Hematopoietic multipotent progenitor cell treated with erythropoietin and hydrocortisone succinate and interleukin-3 and kit ligand, for 8 days (in vitro differentiated cells): ENCODE measurements around the gene FGFRL1.
"Not testable (repeated sequence)": the region's sequence is repeated elsewhere in the genome, so short reads cannot be mapped to it uniquely, and the experiment has no call there.

Experiments
- DNase-seq: peaks from one replicate; pipeline ENCODE4 v3.0.0-alpha.2; 2015

The FGFRL1 gene

DNA sequence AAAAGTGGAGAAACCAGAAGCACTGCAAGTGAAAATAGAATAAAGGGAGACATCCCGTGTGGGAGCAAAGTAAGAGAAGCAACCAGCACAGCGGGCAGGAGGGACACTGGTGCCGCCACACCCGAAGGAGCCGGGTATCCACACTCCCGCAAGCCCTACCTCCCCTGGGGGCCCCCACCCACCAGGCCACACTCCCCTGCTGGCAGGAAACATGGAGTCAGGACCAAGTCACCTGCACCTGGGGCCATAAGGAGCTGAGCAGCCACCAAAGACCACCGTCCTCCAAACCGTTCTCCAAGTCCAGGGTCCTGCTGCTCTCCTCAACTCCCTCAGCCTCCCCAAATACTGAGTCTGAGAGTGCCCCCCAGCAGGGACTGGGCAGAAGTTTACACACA is 30.5 kb downstream of the FGFRL1 start:
- no peak for DNase-seq

DNA sequence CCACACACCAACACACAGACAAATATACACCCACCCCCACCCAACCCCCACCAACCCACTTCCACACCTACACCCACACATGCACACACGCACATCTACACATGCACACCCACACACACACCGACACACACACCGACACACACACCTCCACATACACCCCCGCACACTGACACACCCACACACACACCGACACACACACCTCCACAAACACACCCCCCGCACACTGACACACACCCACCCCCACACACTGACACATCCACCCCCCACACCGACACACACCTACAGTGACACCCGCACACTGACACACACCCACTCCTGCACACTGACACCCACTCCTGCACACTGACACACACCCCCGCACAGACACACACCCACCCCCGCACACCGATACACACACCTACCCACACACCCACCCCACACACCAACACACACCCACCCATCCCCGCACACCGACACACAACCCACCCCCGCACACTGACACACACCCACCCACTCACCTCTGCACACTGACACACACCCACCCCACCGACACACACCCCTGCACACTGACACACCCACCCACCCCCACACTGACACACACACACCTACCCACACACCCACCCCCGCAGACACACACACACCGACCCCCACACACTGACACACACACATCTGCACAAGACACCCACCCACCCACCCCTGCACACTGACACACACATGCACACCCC is 31.1 kb downstream of the FGFRL1 start:
- DNase-seq: no peak

DNA sequence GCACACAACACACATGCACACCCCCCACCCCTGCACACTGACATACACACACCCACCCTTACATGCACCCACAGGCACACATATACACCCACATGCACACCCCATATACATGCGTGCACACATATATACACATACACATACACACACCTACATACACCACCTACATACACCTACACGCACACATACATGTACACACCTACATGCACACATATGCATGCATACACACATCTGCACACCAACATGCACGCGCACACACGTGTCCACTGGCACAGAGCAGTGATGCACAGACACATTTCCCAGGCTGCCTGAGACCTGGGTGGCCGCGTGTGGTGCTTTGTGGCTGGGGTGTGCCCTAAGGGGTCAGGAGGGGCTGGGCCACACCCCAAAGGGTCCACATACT is 31.7 kb downstream of the FGFRL1 start:
- DNase-seq: no peak

DNA sequence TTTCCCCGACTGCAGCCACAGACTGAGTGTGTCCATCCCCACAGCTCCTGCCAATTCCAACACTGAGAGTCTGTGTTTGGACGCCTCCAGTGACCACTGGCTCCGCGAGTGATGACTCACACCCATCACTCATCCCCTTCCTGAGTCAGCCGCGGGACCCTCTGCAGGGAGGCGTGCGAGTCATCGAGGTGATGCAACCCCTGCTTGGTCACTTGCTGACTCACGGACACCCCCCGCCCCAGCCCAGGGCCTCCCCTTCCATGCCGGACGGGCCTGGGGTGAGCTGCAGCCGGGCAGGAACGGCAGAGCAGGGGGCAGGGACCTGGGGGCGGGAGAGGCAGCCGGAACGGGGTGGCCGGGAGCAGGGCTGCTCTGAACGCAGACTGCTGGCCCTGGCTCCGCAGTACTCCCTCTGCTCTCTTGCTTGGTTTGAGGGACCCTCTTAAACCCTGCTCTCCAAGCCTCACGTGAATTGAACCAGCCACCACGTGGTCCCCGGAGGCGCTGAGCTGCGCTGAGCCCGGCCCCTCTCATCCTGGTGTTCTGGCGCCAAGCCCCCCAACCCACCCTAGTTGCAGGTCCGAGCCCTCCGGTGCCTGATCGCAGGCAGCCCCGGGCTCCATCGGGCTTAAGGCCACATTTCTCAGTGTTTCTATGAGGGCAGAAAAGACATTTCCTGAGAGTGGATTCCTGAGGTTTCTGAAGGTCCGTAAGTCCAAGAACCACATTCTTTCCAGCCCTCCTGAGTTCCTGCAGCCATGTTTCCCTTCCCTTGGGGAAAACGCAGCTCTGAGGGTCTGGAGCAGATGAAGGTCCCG is 32.4 kb downstream of the FGFRL1 start:
- no peak for DNase-seq

DNA sequence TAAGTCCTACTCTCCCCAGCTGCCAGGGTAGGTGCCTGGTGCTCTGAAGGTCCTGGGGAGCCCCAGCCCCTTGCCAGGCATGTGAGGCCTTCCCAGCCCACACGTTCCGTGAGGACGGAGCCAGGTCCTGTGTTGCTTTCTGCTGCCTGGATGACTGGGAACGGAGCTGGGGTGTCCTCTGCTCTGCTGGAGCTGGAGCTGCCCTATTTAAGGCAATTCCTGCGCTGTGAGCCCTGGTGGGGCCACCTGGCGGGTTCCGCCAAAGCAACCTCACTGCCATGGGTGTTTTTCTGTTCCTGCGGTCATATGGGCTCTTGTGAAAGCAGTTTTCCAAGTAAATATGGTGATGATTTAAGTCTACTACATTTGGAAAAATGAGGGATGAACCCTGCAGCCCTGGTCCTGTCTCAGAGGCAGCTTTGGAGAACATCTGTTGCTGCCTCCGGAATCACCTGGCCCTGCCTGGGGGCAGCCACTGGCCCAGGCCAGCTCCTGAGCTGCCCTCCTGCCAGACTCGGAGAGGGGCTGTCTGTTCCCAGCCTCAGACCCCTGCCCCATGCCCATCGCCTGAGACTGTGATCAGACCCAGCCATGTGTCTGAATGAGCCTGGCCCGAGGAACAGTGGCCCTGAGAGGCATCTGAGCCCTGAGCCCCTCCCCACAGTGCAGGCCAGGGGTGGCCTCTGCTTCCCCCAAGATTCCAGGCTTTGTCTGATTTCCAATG is 33.2 kb downstream of the FGFRL1 start:
- no peak for DNase-seq

DNA sequence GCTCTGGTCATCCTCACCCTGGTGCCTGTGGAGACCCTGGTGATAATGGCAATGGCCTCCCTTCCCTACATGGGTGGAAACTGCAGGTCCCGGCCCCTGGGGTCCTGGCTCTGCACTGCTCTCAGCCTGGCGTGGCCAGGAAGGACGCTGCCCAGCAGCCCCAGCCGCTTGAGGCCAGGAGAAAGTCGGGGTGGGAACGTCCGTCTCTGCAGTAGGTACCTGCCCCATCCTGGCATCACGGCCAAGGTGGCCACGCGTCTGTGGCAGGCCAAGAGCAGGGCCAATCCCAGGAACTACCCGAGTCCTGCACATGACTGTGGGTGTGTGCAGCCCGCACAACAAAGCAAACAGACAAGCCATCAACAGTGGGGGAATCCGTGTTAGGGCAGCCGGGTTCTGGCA is 33.8 kb downstream of the FGFRL1 start:
- DNase-seq: no peak

DNA sequence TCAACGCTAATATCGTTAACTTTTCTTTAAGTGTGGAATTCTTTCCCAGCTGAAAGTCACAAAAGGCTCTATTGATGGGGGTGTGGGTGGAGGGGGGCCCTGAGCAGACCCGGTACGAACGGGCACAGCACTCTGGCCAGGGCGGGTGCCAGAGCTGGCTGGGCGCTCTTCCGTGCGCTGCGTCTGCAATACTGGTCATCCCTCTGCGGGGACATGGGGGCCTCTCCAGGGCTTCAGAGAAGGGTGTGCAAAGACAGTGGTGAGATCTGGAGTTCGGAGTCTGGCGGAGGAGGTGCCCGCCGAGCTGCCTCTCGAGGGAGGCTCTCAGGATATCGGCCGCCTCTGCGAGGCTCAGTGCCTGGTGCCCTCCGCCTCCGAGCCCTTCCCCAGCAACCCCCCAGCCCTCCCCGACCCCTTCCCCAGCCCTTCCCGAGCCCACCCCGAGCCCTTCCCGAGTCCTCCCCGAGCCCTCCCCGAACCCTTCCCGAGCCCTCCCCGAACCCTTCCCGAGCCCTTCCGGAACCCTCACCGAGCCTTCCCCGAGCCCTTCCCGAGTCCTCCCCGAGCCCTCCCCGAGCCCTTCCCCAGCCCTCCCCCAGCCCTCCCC is 34.3 kb downstream of the FGFRL1 start:
- no peak for DNase-seq

DNA sequence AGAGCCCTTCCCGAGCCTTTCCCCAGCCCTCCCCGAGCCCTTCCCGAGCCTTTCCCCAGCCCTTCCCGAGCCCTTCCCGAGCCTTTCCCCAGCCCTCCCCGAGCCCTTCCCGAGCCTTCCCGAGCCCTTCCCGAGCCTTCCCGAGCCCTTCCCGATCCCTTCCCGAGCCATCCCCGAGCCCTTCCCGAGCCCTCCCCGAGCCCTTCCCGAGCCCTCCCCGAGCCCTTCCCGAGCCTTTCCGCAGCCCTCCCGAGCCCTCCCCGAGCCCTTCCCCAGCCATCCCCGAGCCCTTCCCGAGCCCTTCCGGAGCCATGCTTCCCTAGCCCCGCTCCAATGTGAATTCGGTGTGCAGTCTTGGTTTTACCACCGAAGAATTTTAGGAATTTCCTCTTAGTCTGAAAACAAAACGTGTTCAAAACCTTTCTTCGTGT is 35.2 kb downstream of the FGFRL1 start:
- not testable (repeated sequence) for DNase-seq

DNA sequence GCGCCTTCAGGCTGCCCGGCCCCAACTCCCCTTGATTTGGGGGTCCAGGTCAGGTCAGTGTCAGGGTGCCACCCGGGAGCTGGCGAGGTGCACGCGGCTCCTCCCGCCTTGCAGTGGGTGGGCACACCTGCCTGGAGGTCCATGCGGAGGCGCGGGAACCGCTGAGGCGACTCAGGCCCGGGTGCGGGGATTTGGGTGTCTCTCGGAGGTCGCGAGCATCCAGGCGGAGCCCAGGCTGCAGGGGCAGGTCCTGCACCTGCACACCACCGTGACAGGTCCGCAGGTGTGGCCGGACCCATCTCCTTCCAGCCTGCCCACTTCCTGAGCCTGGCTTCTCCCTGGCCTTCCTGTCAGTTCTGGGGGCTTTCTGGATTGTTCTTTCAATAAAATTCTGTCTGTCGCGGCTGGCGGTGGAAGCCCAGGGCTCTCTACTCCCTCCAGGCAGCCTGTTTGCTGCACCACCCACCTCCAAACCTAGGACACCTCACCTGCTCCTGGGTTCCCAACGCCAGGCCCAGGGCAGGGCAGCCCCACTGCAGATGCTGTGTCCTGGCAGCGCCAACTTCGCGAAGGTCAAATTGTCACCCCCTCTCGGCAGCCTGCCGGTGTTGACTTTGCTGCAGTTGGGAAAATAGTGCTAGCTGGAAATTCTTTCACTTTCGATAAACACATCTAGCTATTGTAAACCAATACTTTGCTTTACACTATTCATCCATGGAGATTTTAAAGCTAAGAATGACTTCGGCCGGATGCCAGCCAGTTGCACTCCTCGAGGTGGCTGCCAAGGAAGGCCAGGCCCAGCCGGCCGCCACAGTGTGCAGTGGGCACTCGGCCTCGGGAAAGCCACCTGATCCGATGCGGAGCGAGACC is 35.9 kb downstream of the FGFRL1 start:
- DNase-seq: no peak

DNA sequence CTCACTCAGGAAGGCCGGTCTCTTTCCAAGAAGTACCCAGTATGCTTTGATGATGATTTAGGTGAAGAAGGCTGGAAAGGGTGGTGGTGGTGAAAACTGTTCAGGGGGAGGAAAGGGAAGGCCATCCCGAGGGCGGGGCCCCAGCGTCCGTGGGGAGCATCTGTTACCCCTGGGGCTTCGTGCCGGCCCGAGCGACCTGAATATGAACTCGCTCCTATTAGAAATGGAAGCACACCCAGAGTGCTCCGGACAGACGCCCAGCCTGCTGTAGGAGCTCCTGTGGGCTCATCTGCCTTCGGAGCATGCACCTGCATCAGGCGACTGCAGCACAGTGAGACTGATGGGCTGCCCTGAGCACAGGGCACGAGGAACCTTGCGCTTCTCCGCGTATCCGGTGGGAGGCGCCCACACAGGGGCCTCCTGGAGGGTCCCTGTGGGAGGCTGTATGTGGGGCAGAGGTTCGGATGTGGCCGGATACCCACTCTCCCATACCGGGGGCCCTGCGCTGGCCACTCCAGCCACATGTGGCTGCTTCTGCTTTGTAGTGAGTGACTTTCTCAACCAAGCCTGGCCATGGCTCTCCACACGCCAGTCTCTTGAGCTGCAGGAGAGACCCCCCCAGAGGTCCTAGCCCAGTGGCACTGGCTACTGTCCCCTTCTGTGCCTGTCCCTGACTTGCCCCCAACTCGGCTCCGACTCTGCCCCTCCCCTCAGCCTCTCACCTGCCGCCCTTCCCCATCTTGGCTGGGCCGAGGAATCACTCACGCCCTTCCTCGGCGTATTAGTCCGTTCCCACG is 36.7 kb downstream of the FGFRL1 start:
- DNase-seq: no peak

DNA sequence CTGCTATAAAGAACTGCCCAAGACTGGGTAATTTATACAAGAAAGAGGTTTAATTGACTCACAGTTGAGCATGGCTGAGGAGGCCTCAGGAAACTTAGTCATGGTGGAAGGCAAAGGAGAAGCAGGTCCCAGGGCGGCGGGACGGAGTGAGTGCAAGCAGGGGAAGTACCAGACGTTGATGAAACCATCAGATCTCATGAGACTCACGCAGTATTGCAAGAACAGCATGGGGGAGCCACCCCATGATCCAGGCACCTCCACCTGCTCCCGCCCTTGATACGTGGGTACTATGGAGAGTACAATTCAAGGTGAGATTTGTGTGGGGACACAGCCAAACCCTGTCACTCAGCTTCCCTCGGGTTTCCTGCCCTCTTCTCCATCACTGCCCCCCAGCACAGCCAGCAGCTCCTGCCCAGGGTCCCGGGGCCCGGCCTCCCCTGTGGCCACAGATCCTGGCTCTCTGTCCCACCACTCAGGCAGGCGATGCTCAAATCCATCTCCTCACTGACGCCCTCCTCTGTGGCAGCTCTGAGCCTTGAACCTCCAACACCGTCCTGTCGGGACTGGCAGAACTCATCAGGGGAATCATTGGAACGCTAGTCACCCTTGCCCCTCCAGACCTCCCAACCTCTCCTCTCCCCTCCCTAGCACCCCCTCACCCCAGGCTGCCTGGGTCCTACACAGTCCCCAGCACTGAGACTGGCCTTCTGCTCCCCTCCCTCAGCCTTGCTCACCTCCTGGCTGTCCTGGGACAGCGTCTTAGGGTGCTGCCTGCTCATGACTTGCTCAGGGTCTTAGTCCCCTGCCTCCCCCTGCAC is 37.6 kb downstream of the FGFRL1 start:
- DNase-seq: no peak

DNA sequence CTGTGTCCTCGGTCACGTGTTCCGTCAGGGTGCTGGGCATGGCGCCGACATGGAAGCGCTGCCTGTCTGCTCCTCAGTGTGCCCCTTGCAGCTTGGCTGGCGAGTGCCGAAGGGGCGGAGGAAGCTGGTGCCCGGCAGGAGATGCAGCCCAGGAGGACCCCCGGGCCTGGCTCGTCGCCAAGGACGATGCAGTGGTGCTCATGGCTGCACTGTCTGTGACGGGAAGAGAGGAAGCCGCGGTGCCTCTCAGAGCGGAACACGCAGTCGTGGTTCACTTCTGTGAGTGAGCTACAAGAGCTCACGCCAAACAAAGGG is 38.1 kb downstream of the FGFRL1 start:
- DNase-seq: no peak

DNA sequence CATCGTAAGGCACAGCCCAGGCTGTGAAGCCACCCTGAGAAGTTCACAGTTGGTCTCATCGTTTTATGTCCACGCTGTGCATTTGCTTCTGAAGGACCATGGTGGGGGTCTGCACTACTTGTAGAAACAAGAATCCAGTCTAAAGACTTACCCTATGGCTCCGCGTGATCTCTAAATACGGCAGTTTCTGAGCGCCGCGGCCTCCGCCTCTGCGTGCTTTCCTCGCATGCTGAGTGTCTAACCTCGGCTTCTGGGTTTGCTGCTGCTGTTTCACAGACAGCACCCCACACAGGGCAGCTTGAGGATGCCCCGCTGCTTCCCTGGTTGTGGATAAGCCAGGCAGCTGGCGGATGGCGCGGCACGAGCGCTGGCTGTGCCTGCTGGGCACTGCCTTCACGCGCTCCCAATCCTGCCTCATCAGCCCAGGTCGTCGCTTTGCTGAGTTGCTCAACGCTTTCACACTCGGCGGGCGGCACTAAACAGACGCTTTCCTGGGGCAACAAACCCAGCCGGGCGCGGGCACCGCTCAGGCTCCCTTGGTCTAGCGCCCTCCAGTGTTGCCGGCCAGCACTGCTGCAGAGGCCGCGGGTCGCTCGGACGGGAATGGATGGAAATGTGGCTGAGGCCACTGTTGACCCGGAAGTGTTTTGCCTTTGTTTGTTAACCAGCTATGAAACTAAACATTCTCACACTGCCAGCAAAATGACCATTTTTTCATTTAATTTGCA is 39.2 kb downstream of the FGFRL1 start:
- no peak for DNase-seq

DNA sequence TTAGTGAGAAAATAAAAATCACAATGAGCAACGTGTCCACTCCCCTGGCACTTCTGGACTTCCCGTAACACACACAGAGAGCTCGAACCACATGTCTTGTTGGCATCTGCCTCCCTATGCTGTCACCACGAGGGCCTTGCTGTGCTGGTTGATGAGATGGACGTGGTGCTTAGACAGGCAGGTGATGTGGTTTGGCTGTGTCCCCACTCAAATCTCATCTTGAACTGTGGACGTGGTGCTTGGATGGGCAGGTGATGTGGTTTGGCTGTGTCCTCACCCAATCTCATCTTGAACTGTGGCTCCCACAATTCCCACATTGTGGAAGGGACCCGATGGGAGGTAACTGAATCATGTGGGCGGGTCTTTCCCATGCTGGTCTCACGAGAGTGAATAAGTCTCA is 40.0 kb downstream of the FGFRL1 start:
- no peak for DNase-seq

DNA sequence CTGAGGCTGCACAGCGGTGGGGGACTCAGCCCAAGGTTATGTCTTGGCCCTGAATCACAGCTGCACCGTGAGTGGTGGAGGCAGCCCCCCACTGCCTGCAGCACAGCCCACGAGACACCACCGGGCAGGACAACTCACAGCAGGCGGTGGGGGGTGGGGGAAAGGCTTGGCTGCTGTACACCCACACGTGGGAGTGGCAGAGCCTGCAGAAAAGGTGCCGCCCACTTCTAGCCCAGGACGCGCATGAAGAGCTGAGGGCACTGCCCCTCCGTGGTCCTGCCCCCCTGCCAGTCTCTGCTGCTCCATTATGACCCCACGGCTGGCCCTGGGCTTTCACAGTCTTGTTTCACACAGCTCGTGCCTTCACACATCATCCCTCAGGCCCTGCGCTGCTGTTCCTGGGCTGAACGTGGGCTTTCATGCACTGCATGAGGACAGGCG is 40.8 kb downstream of the FGFRL1 start:
- DNase-seq: no peak

DNA sequence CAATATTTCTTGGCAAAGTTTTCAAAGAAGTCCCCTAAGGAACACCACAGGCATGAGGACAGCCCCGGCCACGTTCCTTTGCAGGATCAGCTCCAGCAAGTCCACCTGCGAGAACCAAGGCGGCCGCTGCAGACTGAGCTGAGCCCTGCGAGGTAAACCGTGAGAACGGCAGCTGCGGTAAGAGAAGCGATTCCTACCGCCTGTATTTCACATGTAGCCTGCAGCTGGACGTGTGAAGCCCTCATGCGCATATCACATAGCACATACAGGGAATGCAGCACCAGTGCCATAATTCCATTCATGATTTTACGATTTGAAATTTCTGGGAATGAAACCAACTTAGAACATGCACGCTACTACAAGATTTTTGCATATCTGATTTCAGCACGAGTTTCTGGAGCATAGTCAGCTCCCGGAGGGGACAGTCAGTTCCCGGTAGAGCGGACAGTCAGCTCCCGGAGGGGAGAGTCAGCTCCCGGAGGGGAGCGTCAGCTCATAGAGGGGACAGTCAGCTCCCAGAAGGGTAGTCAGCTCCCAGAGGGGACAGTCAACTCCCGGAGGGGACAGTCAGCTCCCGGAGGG is 41.7 kb downstream of the FGFRL1 start:
- DNase-seq: no peak

DNA sequence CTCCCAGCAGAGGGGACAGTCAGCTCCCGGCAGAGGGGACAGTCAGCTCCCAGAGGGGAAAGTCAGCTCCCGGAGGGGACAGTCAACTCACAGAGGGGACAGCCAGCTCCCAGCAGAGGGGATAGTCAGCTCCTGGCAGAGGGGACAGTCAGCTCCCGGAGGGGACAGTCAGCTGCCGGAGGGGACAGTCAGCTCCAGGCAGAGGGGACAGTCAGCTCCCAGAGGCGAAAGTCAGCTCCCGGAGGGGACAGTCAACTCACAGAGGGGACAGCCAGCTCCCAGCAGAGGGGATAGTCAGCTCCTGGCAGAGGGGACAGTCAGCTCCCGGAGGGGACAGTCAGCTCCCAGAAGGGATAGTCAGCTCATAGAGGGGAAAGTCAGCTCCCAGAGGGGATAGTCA is 42.5 kb downstream of the FGFRL1 start:
- not testable (repeated sequence) for DNase-seq

DNA sequence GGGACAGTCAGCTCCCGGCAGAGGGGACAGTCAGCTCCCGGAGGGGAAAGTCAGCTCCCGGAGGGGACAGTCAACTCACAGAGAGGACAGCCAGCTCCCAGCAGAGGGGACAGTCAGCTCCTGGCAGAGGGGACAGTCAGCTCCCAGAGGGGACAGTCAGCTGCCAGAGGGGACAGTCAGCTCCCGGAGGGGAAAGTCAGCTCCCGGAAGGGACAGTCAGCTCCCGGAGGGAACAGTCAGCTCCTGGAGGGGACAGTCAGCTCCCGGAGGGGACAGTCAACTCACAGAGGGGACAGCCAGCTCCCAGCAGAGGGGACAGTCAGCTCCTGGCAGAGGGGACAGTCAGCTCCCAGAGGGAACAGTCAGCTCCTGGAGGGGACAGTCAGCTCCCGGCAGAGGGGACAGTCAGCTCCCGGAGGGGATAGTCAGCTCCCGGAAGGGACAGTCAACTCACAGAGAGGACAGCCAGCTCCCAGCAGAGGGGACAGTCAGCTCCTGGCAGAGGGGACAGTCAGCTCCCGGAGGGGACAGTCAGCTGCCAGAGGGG is 43.3 kb downstream of the FGFRL1 start:
- not testable (repeated sequence) for DNase-seq

DNA sequence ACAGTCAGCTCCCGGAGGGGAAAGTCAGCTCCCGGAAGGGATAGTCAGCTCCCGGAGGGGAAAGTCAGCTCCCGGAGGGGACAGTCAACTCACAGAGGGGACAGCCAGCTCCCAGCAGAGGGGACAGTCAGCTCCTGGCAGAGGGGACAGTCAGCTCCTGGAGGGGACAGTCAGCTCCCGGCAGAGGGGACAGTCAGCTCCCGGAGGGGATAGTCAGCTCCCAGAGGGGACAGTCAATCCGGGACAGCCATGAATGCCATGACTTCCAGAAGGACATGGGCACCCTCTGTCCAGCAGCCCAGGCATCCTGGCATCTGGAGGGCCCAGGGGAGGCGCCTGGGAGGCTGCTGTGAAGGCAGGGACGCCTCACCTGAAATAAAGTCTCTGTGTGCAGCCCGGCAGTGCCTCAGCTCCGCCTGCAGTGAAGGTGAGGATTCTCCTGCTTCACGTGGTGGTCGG is 43.8 kb downstream of the FGFRL1 start:
- not testable (repeated sequence) for DNase-seq
